HG03520 (cell line): ENCODE measurements around the gene LLGL2.
A peak's percentile ranks its signal among the peaks of the same experiment; 100 is the strongest.
"Not testable (repeated sequence)": the region's sequence is repeated elsewhere in the genome, so short reads cannot be mapped to it uniquely, and the experiment has no call there.

Experiments used
- ATAC-seq: cut with Tn5 transposase; IDR thresholded peaks from one replicate; pipeline ENCODE4 v1.9.1; 2021; ENCODE audit warnings: mild to moderate bottlenecking, moderate library complexity; ENCODE audit not compliant: unreplicated experiment

LLGL2 gene

GRCh38 chr17:75566834-75567233, 41.3 kb downstream of the LLGL2 start:
- ATAC-seq, result no peak

DNA sequence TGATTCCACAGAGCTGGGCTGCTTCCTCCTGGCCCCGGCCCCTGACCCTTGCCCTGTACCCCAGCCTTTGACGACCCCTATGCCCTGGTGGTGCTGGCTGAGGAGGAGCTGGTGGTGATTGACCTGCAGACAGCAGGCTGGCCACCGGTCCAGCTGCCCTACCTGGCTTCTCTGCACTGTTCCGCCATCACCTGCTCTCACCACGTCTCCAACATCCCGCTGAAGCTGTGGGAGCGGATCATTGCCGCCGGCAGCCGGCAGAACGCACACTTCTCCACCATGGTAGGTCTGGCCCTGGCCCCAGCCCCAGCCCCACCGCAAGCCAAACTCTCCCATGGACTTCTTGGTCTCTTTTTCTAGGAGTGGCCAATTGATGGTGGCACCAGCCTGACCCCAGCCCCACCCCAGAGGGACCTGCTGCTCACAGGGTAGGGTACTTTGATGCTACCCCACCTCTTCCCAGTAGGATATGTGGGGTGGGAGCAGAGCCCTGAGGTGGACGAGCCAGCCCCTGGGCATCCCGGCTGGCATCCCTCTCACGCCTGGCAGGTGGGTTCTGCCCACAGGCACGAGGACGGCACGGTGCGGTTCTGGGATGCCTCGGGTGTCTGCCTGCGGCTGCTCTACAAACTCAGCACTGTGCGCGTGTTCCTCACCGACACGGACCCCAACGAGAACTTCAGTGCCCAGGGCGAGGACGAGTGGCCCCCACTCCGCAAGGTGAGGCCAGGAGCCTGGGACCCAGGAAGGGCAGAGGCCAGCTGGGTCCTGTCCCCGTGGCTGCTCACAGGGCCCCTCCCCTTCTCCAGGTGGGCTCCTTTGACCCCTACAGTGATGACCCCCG, 43.1 kb downstream of the LLGL2 start:
- ATAC-seq, result no peak

- no peak for ATAC-seq
Measured at GRCh38 chr17:75570034-75570676, 44.7 kb downstream of the LLGL2 start.

DNA sequence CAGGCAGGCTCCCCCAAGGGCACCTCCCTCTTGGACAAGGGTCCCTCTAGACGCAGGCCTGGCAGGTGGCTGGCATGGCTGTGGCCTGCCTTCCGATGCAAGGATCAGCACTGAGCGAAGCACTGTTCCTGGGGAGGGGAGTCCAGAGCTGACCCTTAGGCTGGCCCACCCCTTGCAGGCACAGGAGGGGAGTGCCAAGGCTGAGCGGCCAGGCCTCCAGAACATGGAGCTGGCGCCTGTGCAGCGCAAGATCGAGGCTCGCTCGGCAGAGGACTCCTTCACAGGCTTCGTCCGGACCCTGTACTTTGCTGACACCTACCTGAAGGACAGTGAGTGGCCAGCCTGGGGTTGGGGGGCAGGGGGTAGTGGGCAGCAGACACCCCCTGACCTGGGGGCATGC, 45.3 kb downstream of the LLGL2 start:
- no peak for ATAC-seq

DNA sequence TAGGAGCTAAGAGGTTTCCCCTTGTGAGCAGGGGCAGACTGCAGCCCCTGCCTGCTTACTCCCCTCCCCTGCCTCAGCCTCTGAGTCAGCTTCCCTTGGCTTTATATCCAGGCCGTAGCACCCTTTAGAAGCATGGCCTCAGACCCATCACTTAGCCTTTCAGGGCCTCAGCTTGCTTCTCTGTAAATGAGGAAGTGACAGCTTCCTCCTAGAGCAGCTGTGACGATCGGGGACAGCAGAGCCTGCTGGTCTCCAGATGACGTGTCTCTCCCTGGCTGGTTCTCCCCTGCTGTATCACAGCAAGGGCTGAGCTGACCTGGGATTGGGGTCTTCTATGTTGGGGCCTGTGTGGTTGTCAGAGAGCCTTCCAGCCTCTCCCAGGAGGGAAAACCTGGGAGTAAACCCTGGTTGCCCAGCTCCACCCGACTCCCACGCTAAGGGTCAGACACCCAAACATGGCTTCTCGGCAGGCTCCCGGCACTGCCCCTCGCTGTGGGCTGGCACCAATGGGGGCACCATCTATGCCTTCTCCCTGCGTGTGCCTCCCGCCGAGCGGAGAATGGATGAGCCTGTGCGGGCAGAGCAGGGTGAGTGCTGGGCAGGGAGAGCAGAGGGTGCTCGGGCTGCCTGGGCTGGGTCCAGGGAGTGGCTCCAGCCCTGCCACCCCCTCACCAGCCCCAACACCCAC, 45.8 kb downstream of the LLGL2 start:
- ATAC-seq, result no peak

- no peak for ATAC-seq
Measured at GRCh38 chr17:75571885-75572215, 46.4 kb downstream of the LLGL2 start.

- ATAC-seq, result no peak
Measured at GRCh38 chr17:75572713-75573539, 47.4 kb downstream of the LLGL2 start.

GRCh38 chr17:75573540-75573957, 48.1 kb downstream of the LLGL2 start:
- ATAC-seq, result no peak

- no peak for ATAC-seq
Measured at GRCh38 chr17:75573994-75574393, 48.5 kb downstream of the LLGL2 start.

DNA sequence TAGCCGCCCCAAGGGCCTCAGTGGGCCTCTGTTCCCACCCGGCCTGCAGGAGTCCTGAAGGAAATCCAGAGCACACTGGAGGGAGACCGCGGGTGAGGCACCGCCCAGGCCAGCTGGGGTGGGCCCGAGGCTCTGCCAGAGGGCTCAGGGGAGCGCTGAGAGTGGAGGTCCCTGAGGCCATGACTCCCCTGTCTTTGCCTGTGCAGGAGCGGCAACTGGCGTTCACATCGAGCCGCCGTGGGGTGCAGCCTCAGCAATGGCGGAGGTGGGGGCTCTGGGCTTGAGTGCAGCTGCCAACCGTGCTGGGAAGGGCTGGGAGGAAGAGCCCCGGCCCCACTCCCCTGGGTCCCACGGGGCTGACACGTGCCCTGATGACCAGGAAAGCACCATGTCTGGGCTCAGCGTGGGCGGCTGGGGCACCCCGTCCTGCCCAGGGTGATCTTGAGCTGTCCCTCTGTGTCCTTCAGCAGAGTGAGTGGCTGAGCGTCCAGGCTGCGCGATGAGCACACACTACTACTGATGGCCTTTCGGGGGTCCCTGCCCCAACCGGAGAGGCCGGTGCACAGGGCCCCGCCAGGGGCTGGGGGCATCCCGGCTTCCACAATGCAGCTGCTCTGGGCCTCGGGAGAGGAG, 49.0 kb downstream of the LLGL2 start:
- ATAC-seq, result no peak

- no peak for ATAC-seq
Measured at GRCh38 chr17:75575197-75575596, 49.7 kb downstream of the LLGL2 start.

DNA sequence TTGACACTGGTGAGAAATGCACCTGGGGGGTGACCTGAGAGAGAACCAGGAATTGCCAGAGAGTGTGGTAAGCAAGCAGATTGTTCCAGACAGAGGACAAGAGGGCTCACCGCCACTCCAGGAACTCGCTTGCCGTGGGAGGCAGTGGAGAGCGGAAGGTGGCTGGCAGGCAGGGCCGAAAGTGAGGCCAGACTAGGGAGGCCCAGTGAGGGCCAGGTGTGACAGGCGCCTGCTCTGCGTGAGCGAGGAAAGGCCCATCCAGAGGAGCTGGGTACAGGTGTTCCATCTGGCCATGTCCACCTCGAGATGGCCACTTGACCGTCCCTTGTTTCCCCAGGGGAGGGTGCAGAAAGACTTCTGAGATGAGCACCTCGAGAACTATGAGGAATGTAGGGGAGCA, 50.2 kb downstream of the LLGL2 start:
- ATAC-seq, result no peak

DNA sequence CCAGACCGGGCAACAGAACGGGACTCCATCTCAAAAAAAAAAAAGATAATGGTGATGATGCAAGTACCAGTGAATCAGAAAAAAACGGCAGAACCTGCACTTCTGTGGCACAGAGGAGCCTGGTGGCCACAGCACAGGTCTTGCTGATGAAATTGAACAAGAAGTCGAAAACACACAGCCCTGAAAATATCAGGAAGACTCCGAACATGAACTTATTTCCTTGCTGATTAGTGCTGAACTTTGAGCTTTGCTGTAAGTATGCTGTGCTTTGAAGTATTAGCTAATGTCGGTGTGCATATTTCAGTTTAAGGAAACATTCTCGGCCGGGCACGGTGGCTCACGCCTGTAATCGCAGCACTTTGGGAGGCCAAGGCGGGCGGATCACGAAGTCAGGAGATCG, 51.2 kb downstream of the LLGL2 start:
- no peak for ATAC-seq

DNA sequence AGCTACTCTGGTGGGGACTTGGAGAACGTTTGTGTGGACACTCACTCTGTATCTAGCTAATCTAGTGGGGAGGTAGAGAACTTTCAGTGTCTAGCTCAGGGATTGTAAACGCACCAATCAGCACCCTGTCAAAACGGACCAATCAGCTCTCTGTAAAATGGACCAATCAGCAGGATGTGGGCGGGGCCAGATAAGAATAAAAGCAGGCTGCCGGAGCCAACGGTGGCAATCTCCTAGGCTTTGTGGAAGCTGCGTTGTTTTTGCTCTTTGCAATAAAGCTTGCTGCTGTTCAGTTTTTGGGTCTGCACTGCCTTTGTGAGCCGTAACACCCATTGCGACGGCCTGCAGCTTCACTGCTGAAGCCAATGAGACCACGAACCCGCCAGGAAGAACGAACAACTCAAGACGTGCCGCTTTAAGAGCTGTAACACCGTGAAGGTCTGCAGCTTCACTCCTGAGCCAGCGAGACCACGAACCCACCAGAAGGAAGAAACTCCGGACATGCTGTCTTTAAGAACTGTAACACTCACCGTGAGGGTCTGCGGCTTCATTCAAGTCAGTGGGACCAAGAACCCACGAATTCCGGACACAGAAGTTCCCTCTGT, 55.7 kb downstream of the LLGL2 start:
- not testable (repeated sequence) for ATAC-seq

DNA sequence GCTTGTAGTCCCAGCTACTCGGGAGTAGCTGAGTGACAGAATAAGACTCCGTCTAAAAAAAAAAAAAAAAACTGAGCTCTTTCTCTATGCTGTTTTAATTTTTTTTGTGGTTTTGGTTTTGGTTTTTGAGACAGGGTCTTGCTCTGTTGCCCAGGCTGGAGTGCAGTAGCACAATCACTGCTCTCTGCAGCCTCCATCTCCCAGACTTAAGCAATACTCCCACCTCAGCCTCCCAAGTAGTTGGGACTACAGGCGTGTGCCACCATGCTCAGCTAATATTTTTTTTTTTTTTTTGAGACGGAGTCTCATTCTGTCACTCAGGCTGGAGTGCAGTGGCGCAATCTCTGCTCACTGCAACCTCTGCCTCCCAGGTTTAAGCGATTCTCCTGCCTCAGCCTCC, 57.7 kb downstream of the LLGL2 start:
- ATAC-seq, result not testable (repeated sequence)

DNA sequence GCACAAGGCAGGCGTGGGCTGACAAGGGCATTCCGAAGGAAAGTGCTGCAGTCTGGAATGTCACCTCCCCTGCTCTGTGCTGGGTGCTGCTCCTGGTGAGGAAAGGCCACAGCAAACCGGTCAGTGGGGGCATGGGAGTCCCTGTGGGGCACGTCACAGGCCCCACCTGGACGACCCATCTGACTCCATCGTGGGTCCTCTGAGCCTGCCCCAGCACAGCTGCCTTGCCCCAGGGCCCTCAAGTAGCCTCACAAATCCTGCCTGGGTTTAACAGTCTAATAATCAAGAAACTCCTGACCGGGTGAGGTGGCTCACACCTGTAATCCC, 59.3 kb downstream of the LLGL2 start:
- no peak for ATAC-seq

- ATAC-seq, result no peak
Measured at GRCh38 chr17:75587675-75588595, 62.4 kb downstream of the LLGL2 start, which contains the start of gene MYO15B. Gene MYO15B (plus strand): TSS chr17:75587800. CDS start chr17:75588058, 258 bp downstream.

- peak; percentile 11 for ATAC-seq
Measured at GRCh38 chr17:75588596-75589011, 63.1 kb downstream of the LLGL2 start.
